ENCODE measurements around the gene ANOS1. TPM values are rescaled to one million over a fixed set of nuclear protein-coding genes. Genes with fewer than 3 reads are reported as not detected.

Gene ANOS1
- polyA plus RNA-seq, 1 donor from 2014 or later: 0.72 TPM

DNA sequence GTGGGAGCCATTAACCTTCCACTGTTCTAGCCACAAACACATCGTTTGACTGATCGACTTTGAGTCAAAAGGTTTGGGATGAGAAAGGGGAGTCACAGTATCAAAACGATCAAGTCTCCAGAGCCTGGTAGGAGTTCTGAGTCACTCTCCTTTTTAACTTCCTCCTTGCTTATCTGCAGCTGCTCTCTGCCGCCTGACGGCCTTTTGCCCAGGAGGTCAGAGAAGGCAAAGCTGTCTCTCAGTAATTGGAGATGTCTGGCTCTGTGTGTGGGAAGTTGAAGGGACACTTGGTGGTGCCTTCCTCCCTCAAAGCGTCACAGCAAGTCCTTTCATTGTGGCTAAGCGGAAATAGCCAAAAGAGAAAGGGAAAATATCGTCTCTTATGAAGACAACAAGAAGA lies 63.1 kb downstream of the ANOS1 start:
- H3K27ac ChIP-seq (ENCODE audit: low read length): no peak overlapping the region
- H4K20me1 ChIP-seq (ENCODE audit: insufficient read depth): no peaks in the 10 kb centered on the region
- no peaks in the 10 kb centered on the region for H3F3A ChIP-seq (ENCODE audit: insufficient read depth, low read length, poor library complexity, severe bottlenecking)
- H3K79me2 ChIP-seq (replicated peaks; ENCODE audit: insufficient read depth, low read length): no peaks in the 10 kb centered on the region
- no peak overlapping the region for H3K4me3 ChIP-seq (ENCODE audit: low read length)
- no peaks in the 10 kb centered on the region for H3K9me2 ChIP-seq (ENCODE audit: insufficient read depth, low read length)
- H3K27me3 ChIP-seq (ENCODE audit: insufficient read depth, low read depth, low read length): no peaks in the 10 kb centered on the region
- H3K36me3 ChIP-seq (ENCODE audit: insufficient read depth, low read length): no peaks in the 10 kb centered on the region
- H3K9ac ChIP-seq (ENCODE audit: low read length): no peak overlapping the region
- TF ChIP-seq RAD21 (conservative IDR thresholded peaks at IDR 0.05) (no peak), POLR2AphosphoS5 (IDR thresholded peaks at IDR 0.05) (no peak), MXI1 (conservative IDR thresholded peaks at IDR 0.05; ENCODE audit: poor library complexity, severe bottlenecking) (no peak), TAF1 (IDR thresholded peaks at IDR 0.05; ENCODE audit: low read depth) (no peak), EP300 (conservative IDR thresholded peaks at IDR 0.05; ENCODE audit: poor library complexity, severe bottlenecking) (no peak), EZH2 (IDR thresholded peaks at IDR 0.05; ENCODE audit: borderline replicate concordance, insufficient read depth, low read length, poor library complexity, severe bottlenecking) (no peak), SMC3 (conservative IDR thresholded peaks at IDR 0.05; ENCODE audit: poor library complexity) (no peak)
- TF ChIP-seq, protein P1, sequence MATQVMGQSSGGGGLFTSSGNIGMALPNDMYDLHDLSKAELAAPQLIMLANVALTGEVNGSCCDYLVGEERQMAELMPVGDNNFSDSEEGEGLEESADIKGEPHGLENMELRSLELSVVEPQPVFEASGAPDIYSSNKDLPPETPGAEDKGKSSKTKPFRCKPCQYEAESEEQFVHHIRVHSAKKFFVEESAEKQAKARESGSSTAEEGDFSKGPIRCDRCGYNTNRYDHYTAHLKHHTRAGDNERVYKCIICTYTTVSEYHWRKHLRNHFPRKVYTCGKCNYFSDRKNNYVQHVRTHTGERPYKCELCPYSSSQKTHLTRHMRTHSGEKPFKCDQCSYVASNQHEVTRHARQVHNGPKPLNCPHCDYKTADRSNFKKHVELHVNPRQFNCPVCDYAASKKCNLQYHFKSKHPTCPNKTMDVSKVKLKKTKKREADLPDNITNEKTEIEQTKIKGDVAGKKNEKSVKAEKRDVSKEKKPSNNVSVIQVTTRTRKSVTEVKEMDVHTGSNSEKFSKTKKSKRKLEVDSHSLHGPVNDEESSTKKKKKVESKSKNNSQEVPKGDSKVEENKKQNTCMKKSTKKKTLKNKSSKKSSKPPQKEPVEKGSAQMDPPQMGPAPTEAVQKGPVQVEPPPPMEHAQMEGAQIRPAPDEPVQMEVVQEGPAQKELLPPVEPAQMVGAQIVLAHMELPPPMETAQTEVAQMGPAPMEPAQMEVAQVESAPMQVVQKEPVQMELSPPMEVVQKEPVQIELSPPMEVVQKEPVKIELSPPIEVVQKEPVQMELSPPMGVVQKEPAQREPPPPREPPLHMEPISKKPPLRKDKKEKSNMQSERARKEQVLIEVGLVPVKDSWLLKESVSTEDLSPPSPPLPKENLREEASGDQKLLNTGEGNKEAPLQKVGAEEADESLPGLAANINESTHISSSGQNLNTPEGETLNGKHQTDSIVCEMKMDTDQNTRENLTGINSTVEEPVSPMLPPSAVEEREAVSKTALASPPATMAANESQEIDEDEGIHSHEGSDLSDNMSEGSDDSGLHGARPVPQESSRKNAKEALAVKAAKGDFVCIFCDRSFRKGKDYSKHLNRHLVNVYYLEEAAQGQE (IDR thresholded peaks at IDR 0.05; ENCODE audit: borderline replicate concordance): no peak
- TF ChIP-seq, protein P2, sequence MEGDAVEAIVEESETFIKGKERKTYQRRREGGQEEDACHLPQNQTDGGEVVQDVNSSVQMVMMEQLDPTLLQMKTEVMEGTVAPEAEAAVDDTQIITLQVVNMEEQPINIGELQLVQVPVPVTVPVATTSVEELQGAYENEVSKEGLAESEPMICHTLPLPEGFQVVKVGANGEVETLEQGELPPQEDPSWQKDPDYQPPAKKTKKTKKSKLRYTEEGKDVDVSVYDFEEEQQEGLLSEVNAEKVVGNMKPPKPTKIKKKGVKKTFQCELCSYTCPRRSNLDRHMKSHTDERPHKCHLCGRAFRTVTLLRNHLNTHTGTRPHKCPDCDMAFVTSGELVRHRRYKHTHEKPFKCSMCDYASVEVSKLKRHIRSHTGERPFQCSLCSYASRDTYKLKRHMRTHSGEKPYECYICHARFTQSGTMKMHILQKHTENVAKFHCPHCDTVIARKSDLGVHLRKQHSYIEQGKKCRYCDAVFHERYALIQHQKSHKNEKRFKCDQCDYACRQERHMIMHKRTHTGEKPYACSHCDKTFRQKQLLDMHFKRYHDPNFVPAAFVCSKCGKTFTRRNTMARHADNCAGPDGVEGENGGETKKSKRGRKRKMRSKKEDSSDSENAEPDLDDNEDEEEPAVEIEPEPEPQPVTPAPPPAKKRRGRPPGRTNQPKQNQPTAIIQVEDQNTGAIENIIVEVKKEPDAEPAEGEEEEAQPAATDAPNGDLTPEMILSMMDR (IDR thresholded peaks at IDR 0.05; ENCODE audit: poor library complexity, severe bottlenecking): no peak
- no peak overlapping the region for H2AFZ ChIP-seq (ENCODE audit: low read depth, low read length)
- no peaks in the 10 kb centered on the region for H3K9me3 ChIP-seq (ENCODE audit: low read length)
- H3K4me2 ChIP-seq (ENCODE audit: low read length): no peak overlapping the region

DNA sequence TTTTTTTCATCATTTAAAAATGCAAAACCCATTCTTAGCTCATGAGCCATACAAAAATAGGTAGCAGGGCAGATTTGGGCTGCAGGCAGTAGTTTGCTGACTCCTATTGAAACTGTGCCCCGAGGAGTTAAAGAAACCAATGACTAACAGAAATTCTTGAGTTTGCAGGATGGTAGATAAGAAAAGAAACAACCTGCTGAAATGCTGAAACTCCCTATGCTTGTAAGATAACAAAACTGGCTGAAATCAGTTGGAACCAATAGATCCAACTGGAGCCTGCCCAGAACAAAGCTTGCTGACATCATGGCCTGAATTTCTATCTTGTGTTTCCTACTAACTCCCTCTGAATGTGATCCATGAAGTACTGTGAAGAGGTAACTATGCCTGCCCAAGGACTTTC lies 68.6 kb downstream of the ANOS1 start:
- Histone ChIP-seq H3K36me3 (ENCODE audit: insufficient read depth, low read length) (no peaks in the 10 kb centered on the region), H3K9me3 (ENCODE audit: low read length) (no peaks in the 10 kb centered on the region), H3F3A (ENCODE audit: insufficient read depth, low read length, poor library complexity, severe bottlenecking) (no peaks in the 10 kb centered on the region), H3K27ac (ENCODE audit: low read length) (no peak overlapping the region), H3K79me2 (replicated peaks; ENCODE audit: insufficient read depth, low read length) (no peaks in the 10 kb centered on the region), H3K4me2 (ENCODE audit: low read length) (no peak overlapping the region), H3K9ac (ENCODE audit: low read length) (no peak overlapping the region), H3K4me3 (ENCODE audit: low read length) (no peak overlapping the region), H3K9me2 (ENCODE audit: insufficient read depth, low read length) (no peaks in the 10 kb centered on the region), H2AFZ (ENCODE audit: low read depth, low read length) (no peak overlapping the region), H3K27me3 (ENCODE audit: insufficient read depth, low read depth, low read length) (no peaks in the 10 kb centered on the region), H4K20me1 (ENCODE audit: insufficient read depth) (no peaks in the 10 kb centered on the region)
- TF ChIP-seq RAD21 (conservative IDR thresholded peaks at IDR 0.05) (no peak), SMC3 (conservative IDR thresholded peaks at IDR 0.05; ENCODE audit: poor library complexity) (no peak)
- TF ChIP-seq, protein P2 (IDR thresholded peaks at IDR 0.05; ENCODE audit: poor library complexity, severe bottlenecking): no peak
- TF ChIP-seq, protein P1 (IDR thresholded peaks at IDR 0.05; ENCODE audit: borderline replicate concordance): no peak
